ENCODE data around the gene SCNN1B. TPM values are rescaled to one million over a fixed set of nuclear protein-coding genes. Genes with fewer than 3 reads are reported as not detected.
"Not testable (repeated sequence)": the region's sequence is repeated elsewhere in the genome, so short reads cannot be mapped to it uniquely, and the experiment has no call there.

Gene SCNN1B
- total and polyA plus RNA-seq, 11 donors = 0.15 to 1.1 (median 0.34) TPM; not detected in 6

DNA sequence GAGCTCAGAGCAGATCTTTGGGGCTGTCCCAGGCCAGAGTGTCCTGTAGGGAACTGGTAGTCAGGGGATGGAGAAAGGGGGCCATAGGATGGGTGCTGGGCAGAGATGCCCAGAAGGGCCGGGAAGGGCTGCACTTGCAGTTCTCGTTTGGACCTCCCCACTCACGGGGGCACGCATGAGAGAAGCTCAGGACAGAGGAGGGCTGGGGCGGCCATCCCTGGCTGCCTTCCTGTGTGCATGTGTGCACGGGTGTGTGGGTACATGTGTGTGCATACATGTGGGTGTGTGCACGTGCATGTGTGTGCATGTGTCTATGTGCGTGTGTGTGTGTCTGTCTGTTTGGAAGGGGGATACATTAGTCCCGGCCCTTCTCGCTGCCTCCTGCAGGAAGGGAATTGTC is 77.6 kb downstream of the SCNN1B start:
- Histone ChIP-seq H3K4me3 (no peak overlapping the region), H3K9me3 (no peaks in the 10 kb centered on the region), H3K27ac (no peak overlapping the region), H3K27me3 (no peaks in the 10 kb centered on the region), H3K36me3 (no peaks in the 10 kb centered on the region), H3K4me1 (no peaks in the 10 kb centered on the region)
- WGBS, 4 donors = 80 to 86% (median 83%) methylated on average over 10 of the region's 10 CpGs
- ATAC-seq = no peak
- DNase-seq = no peak
- TF ChIP-seq, protein P1, sequence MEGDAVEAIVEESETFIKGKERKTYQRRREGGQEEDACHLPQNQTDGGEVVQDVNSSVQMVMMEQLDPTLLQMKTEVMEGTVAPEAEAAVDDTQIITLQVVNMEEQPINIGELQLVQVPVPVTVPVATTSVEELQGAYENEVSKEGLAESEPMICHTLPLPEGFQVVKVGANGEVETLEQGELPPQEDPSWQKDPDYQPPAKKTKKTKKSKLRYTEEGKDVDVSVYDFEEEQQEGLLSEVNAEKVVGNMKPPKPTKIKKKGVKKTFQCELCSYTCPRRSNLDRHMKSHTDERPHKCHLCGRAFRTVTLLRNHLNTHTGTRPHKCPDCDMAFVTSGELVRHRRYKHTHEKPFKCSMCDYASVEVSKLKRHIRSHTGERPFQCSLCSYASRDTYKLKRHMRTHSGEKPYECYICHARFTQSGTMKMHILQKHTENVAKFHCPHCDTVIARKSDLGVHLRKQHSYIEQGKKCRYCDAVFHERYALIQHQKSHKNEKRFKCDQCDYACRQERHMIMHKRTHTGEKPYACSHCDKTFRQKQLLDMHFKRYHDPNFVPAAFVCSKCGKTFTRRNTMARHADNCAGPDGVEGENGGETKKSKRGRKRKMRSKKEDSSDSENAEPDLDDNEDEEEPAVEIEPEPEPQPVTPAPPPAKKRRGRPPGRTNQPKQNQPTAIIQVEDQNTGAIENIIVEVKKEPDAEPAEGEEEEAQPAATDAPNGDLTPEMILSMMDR (IDR thresholded peaks at IDR 0.05) = no peak
- TF ChIP-seq POLR2A (IDR thresholded peaks at IDR 0.05) = no peak
- intact Hi-C loops (cut with DNase I) = loop anchor here in 1 of 10 donors (10.0 kb wide), 1 partner anchor 55 kb away; no protein-coding TSS in a partner anchor

DNA sequence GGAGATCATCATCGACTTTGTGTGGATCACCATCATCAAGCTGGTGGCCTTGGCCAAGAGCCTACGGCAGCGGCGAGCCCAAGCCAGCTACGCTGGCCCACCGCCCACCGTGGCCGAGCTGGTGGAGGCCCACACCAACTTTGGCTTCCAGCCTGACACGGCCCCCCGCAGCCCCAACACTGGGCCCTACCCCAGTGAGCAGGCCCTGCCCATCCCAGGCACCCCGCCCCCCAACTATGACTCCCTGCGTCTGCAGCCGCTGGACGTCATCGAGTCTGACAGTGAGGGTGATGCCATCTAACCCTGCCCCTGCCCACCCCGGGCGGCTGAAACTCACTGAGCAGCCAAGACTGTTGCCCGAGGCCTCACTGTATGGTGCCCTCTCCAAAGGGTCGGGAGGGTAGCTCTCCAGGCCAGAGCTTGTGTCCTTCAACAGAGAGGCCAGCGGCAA is 78.4 kb downstream of the SCNN1B start:
- H3K4me1 ChIP-seq = no peaks in the 10 kb centered on the region
- H3K9me3 ChIP-seq = no peaks in the 10 kb centered on the region
- TF ChIP-seq, protein P1 (IDR thresholded peaks at IDR 0.05) = no peak
- TF ChIP-seq POLR2A (IDR thresholded peaks at IDR 0.05) = no peak
- intact Hi-C loops (cut with DNase I) = no loop called here
- no peaks in the 10 kb centered on the region for H3K27me3 ChIP-seq
- WGBS, 4 donors = 93 to 98% (median 95%) methylated on average over 10 to 20 of the region's 20 CpGs
- no peak for ATAC-seq
- H3K4me3 ChIP-seq = no peak overlapping the region
- DNase-seq = no peak
- H3K36me3 ChIP-seq = no peaks in the 10 kb centered on the region
- no peak overlapping the region for H3K27ac ChIP-seq

DNA sequence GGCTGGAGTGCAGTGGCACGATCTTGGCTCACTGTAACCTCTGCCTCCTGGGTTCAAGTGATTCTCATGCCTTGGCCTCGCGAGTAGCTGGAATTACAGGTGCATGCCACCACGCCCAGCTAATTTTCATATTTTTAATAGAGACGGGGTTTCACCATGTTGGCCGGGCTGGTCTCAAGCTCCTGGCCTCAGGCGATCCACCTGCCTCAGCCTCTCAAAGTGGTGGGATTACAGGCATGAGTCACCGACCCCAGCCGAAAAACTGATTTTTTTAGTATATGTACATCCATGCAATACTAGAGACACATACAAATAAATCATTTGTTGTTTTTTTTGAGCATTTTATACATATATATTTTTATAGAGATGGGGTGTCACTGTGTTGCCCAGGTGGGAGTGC is 79.6 kb downstream of the SCNN1B start:
- H3K27me3 ChIP-seq; H3K4me1 ChIP-seq; H3K4me3 ChIP-seq; DNase-seq; H3K36me3 ChIP-seq; H3K27ac ChIP-seq; H3K9me3 ChIP-seq; ATAC-seq; intact Hi-C loops (cut with DNase I): not testable (repeated sequence)
- WGBS, 4 donors = 93 to 96% (median 95%) methylated on average over 9 of the region's 9 CpGs

- Histone ChIP-seq H3K4me3 (no peak overlapping the region), H3K9me3 (no peaks in the 10 kb centered on the region), H3K4me1 (no peaks in the 10 kb centered on the region), H3K36me3 (peaks cover 0 to 3% (median 0%) of the 10 kb centered on the region in 9 donors), H3K27ac (no peak overlapping the region), H3K27me3 (no peaks in the 10 kb centered on the region)
- 80 to 89% (median 88%) methylated on average over 6 of the region's 6 CpGs for WGBS, 4 donors
- intact Hi-C loops (cut with DNase I) = no loop called here
- no peak for ATAC-seq
- no peak for DNase-seq
- TF ChIP-seq, protein P1 (IDR thresholded peaks at IDR 0.05) = no peak
- TF ChIP-seq POLR2A (IDR thresholded peaks at IDR 0.05) = no peak
These were observed 80.2 kb downstream of the SCNN1B start for GRCh38 chr16:23382279-23382678.

GRCh38 chr16:23383881-23384280 is 81.8 kb downstream of the SCNN1B start:
- H3K4me3 ChIP-seq = no peak overlapping the region
- H3K27me3 ChIP-seq = no peaks in the 10 kb centered on the region
- H3K27ac ChIP-seq = no peak overlapping the region
- intact Hi-C loops (cut with DNase I) = no loop called here
- ATAC-seq (no peak), DNase-seq (no peak)
- H3K4me1 ChIP-seq = no peaks in the 10 kb centered on the region
- peaks cover 0 to 19% (median 8%) of the 10 kb centered on the region in 9 donors for H3K36me3 ChIP-seq
- TF ChIP-seq POLR2A (IDR thresholded peaks at IDR 0.05) = no peak
- TF ChIP-seq, protein P1 (IDR thresholded peaks at IDR 0.05) = no peak
- 86 to 92% (median 90%) methylated on average over 3 of the region's 3 CpGs for WGBS, 4 donors
- no peaks in the 10 kb centered on the region for H3K9me3 ChIP-seq
